Measurements from ENCODE around the gene C10orf90.

The C10orf90 gene

DNA sequence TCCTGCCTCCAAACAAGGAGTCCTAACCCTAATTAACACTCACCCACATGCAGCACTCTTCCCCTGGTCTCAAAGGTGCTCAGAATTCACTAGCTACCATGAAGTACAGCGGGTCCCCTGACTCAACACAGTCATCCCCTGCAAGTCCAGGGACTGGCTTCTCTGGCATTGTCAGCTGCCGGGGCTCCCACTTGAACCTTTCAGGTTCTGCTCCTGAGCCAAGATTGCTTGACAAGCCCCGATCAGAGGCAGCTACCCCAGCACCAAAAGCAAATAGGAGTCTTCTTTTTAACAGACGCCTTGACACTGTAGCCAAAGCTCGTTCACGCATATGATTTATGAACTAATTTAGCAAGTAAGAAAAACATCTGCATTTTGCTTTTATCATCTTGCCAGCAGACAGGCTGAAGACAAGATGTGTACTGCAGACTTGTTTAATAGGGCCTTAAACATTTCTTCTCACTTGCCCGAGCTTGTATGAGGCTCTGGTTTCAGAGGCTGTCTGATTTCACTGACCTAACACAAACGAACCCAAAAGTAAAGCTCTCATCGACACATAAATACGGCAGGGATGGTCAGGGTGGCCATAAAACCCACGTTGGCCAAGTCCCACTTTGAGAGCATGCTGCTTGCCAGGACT, 214.6 kb downstream of the C10orf90 start:
- no peak for DNase-seq

DNA sequence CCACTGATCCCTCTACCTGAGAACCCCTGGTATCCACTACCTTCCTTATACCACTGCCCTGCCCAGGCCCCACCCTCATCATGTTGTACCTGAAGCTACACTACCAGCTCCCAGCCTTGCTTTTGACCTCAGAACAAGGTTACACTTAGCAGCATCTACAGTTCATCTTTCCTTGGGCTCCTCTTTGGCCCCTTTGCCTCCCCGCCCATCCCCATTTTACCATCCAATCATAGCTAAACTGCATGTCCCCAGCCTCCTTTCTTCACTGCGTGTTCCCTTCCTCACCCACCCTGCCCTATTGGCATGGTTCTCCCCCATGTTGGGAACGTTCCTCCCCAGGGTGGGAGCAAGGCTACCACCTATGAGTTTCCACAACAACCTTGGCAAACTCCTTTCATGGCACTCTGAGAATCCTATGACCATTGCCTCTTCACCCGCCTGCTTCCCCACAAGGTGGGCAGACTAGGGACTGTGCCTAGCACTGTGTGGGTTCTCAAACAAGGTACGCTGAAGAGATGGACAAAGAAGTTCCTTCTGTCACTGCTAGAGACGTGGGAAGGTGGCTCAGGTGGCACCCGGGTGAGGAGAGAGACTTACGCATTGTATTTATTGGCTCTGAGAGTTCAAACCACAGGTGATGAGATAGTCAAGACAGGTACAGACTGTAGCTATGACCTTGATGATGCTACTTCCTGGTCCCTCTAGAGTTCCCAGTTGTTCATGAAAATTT, 215.3 kb downstream of the C10orf90 start:
- DNase-seq = no peak

DNA sequence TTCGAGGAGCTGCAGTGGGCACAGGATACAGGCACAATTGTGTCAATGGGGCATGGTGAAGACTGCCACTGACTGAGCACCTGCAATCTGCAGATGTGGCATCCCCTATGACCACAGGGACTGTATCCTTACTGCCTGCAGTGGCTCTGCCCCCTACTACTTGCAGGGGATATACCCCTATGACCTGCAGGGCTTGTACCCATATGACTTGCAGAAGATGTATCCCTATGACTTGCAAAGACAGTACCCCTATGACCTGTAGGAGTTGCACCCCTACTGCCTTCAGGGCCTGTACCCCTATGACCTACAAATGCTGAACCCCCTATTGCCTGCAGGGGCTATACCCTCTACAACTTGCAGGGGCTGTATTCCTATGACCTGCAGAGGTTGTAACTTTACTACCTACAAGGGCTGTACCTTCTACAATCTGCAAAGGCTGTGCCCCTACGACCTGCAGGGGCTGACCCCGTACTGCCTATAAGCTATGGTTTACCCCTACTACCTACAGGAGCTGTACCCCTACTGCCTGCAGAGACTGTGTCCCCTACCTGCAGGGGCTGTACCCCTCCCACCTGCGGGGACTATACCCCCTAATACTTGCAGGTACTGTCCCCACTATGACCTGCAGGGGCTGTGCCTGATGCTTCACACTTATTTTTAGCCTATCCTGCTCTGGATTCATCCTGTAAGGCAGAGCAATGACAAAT, 216.3 kb downstream of the C10orf90 start:
- no peak for DNase-seq

DNA sequence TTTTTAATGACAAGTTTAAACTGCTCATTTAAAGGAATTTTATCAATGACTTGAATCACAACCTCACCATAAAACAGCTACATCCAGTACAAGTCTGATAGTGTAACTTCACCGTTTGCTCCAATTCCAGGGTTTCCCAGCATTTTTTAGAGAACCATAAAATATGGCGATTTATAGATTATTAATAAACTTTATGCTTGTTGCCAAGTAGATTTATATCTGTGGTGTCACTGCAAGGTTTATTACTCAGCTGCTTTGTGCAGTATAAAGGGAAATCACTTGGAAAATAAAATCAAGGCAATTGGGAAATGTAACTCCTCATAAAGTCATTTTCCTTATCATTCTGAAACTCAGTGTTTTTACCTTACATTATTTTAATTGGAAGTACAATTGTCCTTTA, 218.2 kb downstream of the C10orf90 start:
- no peak for DNase-seq

DNA sequence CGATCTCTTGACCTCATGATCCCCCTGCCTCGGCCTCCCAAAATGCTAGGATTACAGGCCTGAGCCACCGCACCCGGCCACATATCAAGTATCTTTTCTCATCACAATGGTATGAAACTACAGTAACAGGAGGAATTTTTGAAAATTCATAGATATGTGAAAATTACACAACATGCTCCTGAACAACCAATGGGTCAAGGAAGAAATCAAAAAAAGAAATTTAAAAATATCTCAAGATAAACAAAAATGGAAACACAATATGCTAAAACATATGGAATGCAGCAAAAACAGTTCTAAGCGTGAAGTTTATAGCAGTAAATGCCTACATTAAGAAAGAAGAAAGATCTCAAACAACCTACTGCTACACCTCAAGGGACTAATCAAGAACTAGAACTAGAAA, 222.4 kb downstream of the C10orf90 start:
- no peak for DNase-seq

GRCh38 chr10:126439942-126440341, 230.6 kb downstream of the C10orf90 start:
- DNase-seq = no peak

DNA sequence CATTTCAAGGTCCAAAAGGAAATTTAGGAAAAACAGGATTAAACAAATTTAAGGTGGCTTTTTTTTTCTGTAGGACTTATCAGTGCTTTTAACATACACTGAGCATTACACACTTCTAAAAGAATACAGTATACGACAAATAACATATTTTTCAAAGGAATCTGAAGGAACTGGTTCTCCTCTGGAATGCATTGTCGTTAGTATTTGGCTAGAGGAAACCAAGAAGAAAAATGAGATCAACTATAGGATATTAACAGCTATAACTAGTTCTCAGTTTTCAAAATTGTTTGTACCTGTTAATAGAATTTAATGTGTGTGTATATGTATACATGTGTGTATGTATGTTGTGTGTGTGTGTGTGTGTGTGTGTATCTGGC, 232.1 kb downstream of the C10orf90 start:
- DNase-seq = no peak

GRCh38 chr10:126437635-126438406, 232.7 kb downstream of the C10orf90 start:
- no peak for DNase-seq

DNA sequence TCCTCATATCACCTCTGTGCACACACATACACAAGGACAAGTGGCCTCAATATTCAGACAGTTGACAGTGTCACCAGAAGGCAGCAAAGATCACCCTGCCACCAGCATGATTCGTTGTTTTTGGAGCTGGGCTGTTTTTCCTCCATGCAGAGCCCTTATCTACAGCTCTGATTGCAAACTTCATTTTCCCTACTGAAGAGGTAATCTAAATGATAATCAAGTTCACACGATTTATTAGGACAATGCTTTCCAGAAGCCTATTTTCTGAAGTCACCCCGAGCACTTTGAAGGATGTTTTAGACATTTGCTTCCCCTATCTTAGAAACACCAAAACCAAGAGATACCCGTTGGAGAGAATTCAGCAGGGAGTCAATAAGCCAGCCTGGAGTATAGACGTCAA, 236.3 kb downstream of the C10orf90 start:
- no peak for DNase-seq

GRCh38 chr10:126433351-126433750, 237.1 kb downstream of the C10orf90 start:
- no peak for DNase-seq

- no peak for DNase-seq
Measured at GRCh38 chr10:126432507-126432906, 238.0 kb downstream of the C10orf90 start.

DNA sequence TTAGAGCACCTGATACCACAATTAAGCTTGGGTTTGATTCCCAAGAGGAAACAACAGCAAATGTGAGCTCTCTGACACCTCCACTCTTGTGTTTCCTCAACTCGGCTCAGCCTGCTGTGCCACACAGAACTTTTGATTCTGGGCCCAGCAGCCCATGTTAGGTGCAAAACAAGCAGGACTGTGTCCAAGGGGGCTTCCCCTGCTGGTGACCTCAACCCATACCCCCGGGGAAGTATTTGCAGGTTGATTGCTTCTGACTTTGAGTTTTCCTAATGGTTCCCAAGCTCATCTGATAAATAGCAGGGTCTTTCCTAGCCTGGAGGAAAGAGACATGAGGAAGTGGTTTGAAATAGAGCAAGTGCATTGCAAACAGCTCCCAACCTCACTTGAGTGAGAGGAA, 238.7 kb downstream of the C10orf90 start:
- no peak for DNase-seq

DNA sequence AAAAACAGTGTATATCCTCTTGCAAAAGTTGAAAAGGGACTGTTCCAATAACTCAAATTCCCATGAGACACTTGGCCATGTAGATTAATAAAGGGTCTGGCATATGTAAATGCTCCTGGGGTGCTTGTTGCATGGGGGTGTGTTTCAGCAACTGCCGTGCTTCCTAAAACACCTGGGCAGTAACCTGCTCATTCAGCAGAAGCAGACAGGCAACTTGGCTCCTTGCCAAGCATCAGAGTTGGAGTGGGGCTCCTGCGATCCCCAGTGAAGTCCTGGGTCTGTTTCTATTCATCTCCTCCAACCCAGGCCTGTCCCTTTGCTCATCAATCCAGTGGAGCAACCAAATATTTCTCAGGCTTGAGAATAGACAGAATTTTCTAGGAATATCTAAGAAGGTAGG, 240.0 kb downstream of the C10orf90 start:
- no peak for DNase-seq

GRCh38 chr10:126429275-126429674, 241.2 kb downstream of the C10orf90 start:
- DNase-seq = no peak

DNA sequence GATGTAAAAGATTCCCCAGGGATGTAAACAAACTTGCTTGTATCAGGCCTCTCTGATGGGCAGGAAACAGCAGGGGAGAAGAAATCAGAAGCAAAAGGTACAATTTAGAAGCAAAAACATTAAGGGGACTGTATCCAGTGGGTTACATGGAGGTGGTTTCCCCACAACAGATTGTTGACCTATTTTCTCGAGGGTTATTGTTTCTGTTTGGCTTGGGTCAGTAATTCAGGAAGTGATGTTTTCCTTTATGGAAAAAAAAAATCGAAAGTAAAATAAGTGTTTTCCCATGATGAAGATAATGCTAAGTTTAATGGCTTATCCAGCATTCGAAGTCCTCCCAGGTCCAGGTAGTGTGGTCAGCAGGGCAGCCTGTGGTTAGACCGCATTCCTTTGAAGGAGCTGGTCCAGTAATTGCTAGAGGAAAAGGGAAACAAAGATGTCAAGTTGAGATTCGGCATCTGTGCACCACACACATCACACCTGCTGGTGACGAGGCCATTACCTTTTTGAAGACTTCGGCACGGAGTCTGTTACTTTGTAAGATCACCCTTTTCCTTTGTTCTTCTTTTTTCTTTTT, 244.9 kb downstream of the C10orf90 start:
- no peak for DNase-seq

GRCh38 chr10:126425032-126425431, 245.5 kb downstream of the C10orf90 start:
- no peak for DNase-seq

DNA sequence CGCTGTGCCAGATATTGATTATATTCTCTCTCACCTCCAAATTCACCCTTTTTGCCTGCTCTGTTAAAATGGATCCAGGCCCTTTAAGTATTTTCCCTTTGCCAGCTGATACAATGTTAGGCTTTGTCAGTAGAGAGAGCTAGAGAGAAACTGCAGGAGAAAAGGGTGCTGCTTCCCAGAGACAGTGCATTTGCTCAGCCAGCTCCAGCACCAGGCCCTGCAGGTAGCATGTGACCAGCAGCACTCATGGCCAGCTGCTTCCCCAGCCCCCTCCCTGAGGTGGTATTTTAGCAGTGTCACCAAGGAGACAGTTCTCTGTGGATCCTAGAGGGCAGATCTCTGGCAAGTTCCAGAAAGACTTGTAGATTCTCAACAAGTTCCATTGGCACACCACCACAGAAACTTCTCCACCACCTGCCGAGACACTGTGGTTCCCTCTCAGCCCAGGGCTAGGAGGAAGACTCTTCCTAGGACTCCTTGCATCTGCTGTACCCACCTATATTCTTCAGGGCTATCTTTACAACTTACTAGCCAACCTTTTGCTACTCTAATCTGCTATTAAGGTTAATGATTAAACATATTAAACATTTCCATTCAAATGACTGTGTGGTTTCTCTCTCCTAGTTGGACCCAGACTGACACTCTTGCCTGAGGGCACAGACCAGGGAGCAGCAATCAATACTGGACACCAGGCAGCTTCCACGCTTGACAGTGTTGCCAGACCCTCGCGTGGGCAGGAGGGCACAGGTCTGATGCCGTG, 246.6 kb downstream of the C10orf90 start:
- DNase-seq = no peak

- DNase-seq = no peak
Measured at GRCh38 chr10:126422567-126422966, 247.9 kb downstream of the C10orf90 start.

DNA sequence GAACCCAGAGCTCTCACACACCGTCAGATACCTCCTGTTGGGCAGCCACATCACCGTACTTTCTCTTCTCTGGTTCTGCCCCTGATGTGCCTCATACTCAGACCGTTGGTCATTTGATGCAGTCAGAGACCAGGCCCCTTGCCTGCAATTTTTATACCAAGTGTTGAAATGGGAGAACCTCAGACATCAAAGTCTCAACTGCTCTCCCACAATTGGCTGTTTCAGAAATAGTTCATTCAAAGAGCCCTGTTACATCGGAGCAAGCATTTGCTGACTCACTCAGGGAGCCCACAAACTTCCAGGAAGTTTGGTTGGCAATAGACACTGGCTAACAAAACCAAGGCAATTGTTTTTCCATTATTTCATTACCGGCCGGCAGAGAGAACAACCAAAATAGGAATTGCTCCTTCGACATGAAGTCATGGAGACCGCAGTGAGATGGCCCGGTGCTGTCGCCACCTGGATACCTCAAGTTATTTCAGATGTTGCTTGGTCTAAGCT, 248.7 kb downstream of the C10orf90 start:
- DNase-seq = no peak

- DNase-seq = no peak
Measured at GRCh38 chr10:126420567-126421300, 249.8 kb downstream of the C10orf90 start.

DNA sequence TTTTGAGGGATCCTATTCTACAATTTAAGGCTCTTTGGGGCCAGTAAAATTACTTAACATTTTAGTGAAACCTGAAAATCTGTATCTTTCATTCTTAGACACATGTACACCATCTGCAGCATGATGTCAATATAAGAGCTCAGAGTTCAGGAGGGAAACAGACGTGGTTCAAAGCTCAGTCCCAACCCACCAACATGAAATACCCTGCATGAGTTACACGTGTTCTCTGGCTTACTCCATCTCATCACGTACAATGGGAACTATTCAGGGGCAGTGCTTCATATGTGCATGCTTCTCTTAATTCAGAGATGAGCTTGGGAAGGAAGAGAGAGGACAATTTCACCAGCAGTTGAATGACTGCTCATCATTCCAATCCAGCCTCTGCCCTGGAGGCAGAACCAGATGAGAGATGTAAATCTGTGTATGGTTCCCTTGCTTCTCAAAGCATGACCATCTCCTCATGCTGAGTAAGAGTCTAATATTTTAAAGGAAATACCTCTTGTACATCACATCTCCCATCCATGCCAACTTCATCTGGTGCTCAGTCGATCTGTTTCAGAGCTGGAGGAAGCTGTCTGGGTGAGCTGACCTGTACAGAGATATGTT, 253.2 kb downstream of the C10orf90 start:
- no peak for DNase-seq
